HepG2 (cell line): ENCODE results near the gene SOAT1. TPM values are rescaled to one million over a fixed set of nuclear protein-coding genes. Genes with fewer than 3 reads are reported as not detected.
"Not testable (repeated sequence)": the region's sequence is repeated elsewhere in the genome, so short reads cannot be mapped to it uniquely, and the experiment has no call there.

Experiments
- ATAC-seq: fragments of 200-7000 bp; cut with Tn5 transposase; 3 replicates; pipeline ENCODE4 v1.9.1; 2020; ENCODE audit warnings: mild to moderate bottlenecking, moderate library complexity
- BruUV-seq: library from RNA; stranded (reverse); fragments of 400-500 nt; replicated peaks from 2 replicates; lab custom pipeline; 2021; lab: Mats Ljungman, UMichigan
- CTCF ChIA-PET: fragments of 300-600 bp; formaldehyde crosslinking; extraction: SDS; loops from one replicate; lab custom pipeline; 2021; ENCODE audit warnings: low total read pairs, inconsistent platforms, low intra/inter-chr PET ratio; lab: Yijun Ruan, JAX
- POLR2A ChIA-PET: fragments of 350-600 bp; sonication (Branson Sonifier 250); formaldehyde crosslinking; loops from one replicate; lab custom pipeline; 2020; ENCODE audit warnings: antibody characterized with exemption, inconsistent platforms; lab: Yijun Ruan, JAX
- DNase-seq: peaks from one replicate; pipeline ENCODE4 v3.0.0-alpha.2; 2015; ENCODE audit warnings: low spot score
- FAIRE-seq: peaks from 3 replicates; lab custom pipeline; 2011; peaks lifted over from hg19 to GRCh38; lab: Jason Lieb, UNC
- H2AFZ ChIP-seq: one replicate; pipeline ENCODE4 v1.6.1; 2011; ENCODE audit warnings: low read length, inconsistent platforms
- H3K27ac ChIP-seq: fragments of 300-600 bp; 3 replicates; pipeline ENCODE4 v1.8.0; 2011; ENCODE audit warnings: mixed run types, mild to moderate bottlenecking, mixed read lengths, low read length, inconsistent platforms; ENCODE audit not compliant: insufficient read depth; ENCODE audit errors: extremely low read length
- H3K27me3 ChIP-seq, 2 experiments: fragments of 200-600 bp in 1 of 2; 2 replicates in 1 of 2; 3 replicates in 1 of 2; pipeline versions ENCODE4 v1.6.0 to v1.8.0; 2011; ENCODE audit warnings: low read length in 2 of 2, mild to moderate bottlenecking in 2 of 2, moderate library complexity in 2 of 2, inconsistent platforms in 1 of 2; ENCODE audit not compliant: insufficient read depth in 2 of 2, control insufficient read depth in 1 of 2
- H3K36me3 ChIP-seq, 2 experiments: fragments of 200-600 bp in 1 of 2; replicated peaks in 1 of 2; 2 replicates in 1 of 2; 3 replicates in 1 of 2; pipeline versions ENCODE4 v1.5.1 to v1.8.0; 2011; ENCODE audit warnings: low read length in 2 of 2, inconsistent platforms in 1 of 2; ENCODE audit not compliant: insufficient read depth in 2 of 2, control insufficient read depth in 1 of 2
- H3K4me1 ChIP-seq: 2 replicates; pipeline ENCODE4 v1.5.1; 2012; ENCODE audit warnings: low read length, inconsistent platforms; ENCODE audit not compliant: insufficient read depth
- H3K4me2 ChIP-seq: 2 replicates; pipeline ENCODE4 v1.6.0; 2011; ENCODE audit warnings: low read depth, low read length, inconsistent platforms
- H3K4me3 ChIP-seq, 3 experiments: fragments of 200-600 bp in 1 of 3; sonication (generic), shearing (Covaris generic) in 1 of 3; replicated peaks in 1 of 3; 2 replicates each; pipeline ENCODE4 v1.5.1; 2011 to 2016; ENCODE audit warnings: low read length in 3 of 3, inconsistent platforms in 2 of 3, low read depth in 2 of 3, mild to moderate bottlenecking in 2 of 3, control low read depth in 1 of 3, mixed read lengths in 1 of 3; ENCODE audit not compliant: insufficient read depth in 1 of 3
- H3K79me2 ChIP-seq: one replicate; pipeline ENCODE4 v1.6.1; 2011; ENCODE audit warnings: low read length, inconsistent platforms; ENCODE audit not compliant: insufficient read depth
- H3K9ac ChIP-seq: 2 replicates; pipeline ENCODE4 v1.6.0; 2011; ENCODE audit warnings: mild to moderate bottlenecking, low read depth, low read length, inconsistent platforms; ENCODE audit not compliant: insufficient read depth
- H3K9me3 ChIP-seq: 2 replicates; pipeline ENCODE4 v1.5.1; 2012; ENCODE audit warnings: mild to moderate bottlenecking, low read length
- H4K20me1 ChIP-seq: 2 replicates; pipeline ENCODE4 v1.6.0; 2011; ENCODE audit warnings: inconsistent platforms, mild to moderate bottlenecking, low read length, moderate library complexity; ENCODE audit not compliant: insufficient read depth
- AGO2 ChIP-seq: fragments of 200-400 bp; formaldehyde crosslinking; optimal IDR thresholded peaks from 2 replicates; pipeline ENCODE3; 2017; ENCODE audit warnings: mild to moderate bottlenecking, low read depth, low read length, moderate library complexity
- KDM3A ChIP-seq: IDR thresholded peaks from 2 replicates; pipeline ENCODE4 v1.6.1; 2018; ENCODE audit warnings: low read depth, missing compliant biosample characterization
- MAZ ChIP-seq, 2 experiments: sonication (generic) in 1 of 2; formaldehyde crosslinking in 1 of 2; IDR thresholded peaks; 2 replicates each; pipeline versions ENCODE4 v1.5.0 to v1.6.1; 2012 to 2020; ENCODE audit warnings: low read depth in 2 of 2, mild to moderate bottlenecking in 2 of 2, borderline replicate concordance in 1 of 2, improper control_type of control experiment in 1 of 2, low read length in 1 of 2, missing genetic modification reagents in 1 of 2, moderate library complexity in 1 of 2
- PCBP2 ChIP-seq: fragments of 200-400 bp; formaldehyde crosslinking; optimal IDR thresholded peaks from 2 replicates; pipeline ENCODE3; 2018; ENCODE audit warnings: low read length, low read depth; ENCODE audit not compliant: poor library complexity, severe bottlenecking
- PHF5A ChIP-seq: IDR thresholded peaks from one replicate; pipeline ENCODE4 v1.6.1; 2018; ENCODE audit warnings: low read depth, missing genetic modification reagents; ENCODE audit not compliant: unreplicated experiment
- SMARCE1 ChIP-seq: fragments of 450-650 bp; IDR thresholded peaks from 2 replicates; pipeline ENCODE4 v1.6.1; 2017; ENCODE audit warnings: borderline replicate concordance
- ZBTB8A ChIP-seq: sonication (generic); formaldehyde crosslinking; IDR thresholded peaks from 2 replicates; pipeline ENCODE4 v1.4.0; 2020; ENCODE audit warnings: mild to moderate bottlenecking, low read depth, missing genetic modification reagents, borderline replicate concordance
- WGBS: methylation state at CpG from one replicate; pipeline ENCODE4 v1.1.6; 2017; ENCODE audit warnings: low lambda C conversion rate; 5-methylcytosine and 5-hydroxymethylcytosine counted together
- in situ Hi-C: cut with HindIII; loops from 2 replicates; pipeline ENCODE4 v1.10.0; 2017; ENCODE audit warnings: low pct_unique_long_range_greater_than_20kb; ENCODE audit not compliant: extremely low pct_ligation_motif_present
- intact Hi-C: fragments of 100-400 bp; cut with micrococcal nuclease; formaldehyde crosslinking; loops from one replicate; pipeline ENCODE4 v1.10.0; 2022; ENCODE audit not compliant: unreplicated experiment
- polyA plus RNA-seq, 8 experiments: library from polyadenylated mRNA; depleted of rRNA in 3 of 8; stranded (reverse) in 7 of 8; unstranded in 1 of 8; fragments of >200 nt; fragmentation: Illumina TruSeq in 4 of 8; extraction: Trizol in 4 of 8; gene quantifications; 2 replicates each; pipeline versions ENCODE4 v1.2.1 to v1.2.3, GENCODE V29; 2011 to 2016; ENCODE audit warnings: low read depth in 4 of 8, missing spikeins in 1 of 8, mixed read lengths in 1 of 8; ENCODE audit not compliant: insufficient read depth in 1 of 8
- small RNA-seq, 3 experiments: library from RNA; depleted of rRNA; stranded (forward); fragments of <200 nt; gene quantifications; one replicate each; pipeline ENCODE3, GENCODE V24; 2012; ENCODE audit warnings: low read depth in 2 of 3, low replicate concordance in 1 of 3; ENCODE audit not compliant: insufficient read length in 3 of 3, insufficient read depth in 2 of 3
- total RNA-seq, 5 experiments: library from RNA; depleted of rRNA; stranded (reverse); fragments of >200 nt; fragmentation: Illumina TruSeq; extraction: Trizol; gene quantifications; 2 replicates each; pipeline ENCODE4 v1.2.3, GENCODE V29; 2016; ENCODE audit warnings: low read depth in 1 of 5
- TF ChIP-seq, protein P1 (sequence below): sonication (generic); formaldehyde crosslinking; IDR thresholded peaks from 2 replicates; pipeline ENCODE4 v1.8.0; 2023; ENCODE audit warnings: mild to moderate bottlenecking, missing genetic modification reagents

Gene SOAT1
- total and polyA plus RNA-seq, 2 of the 13 experiments (the other 11 are each of a cell fraction or from before 2014, with no cell fraction given) = 22.3 to 52.0 TPM

DNA sequence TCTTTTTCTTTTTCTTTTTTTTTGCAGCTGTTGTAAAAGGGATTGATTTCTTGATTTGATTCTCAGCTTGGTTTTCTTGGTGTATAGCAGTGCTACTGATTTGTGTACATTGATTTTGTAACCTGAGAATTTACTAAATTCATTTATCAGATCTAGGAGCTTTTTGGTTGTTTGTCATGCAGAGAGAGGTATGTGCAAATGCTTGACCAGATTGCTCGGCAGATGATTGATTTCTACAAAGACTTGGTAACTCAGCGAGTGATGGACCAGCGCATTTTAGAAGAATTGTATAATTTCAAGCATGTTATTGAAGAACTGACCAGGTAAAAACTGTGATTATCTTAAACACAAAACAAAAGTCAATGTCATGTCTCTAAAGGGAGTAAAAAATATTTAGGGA, 100.1 kb downstream of the SOAT1 start:
- ChIA-PET CTCF (no interaction called here), POLR2A (no interaction called here)
- no peaks in the 10 kb centered on the region for H4K20me1 ChIP-seq
- no peak overlapping the region for H3K9ac ChIP-seq
- ATAC-seq (no peak), FAIRE-seq (no peak), DNase-seq (no peak)
- no peak overlapping the region for H2AFZ ChIP-seq
- H3K4me3 ChIP-seq = no peak overlapping the region
- no peak overlapping the region for H3K4me2 ChIP-seq
- no peaks in the 10 kb centered on the region for H3K4me1 ChIP-seq
- no peaks in the 10 kb centered on the region for H3K79me2 ChIP-seq
- TF ChIP-seq ZBTB8A (CRISPR knock-in tag) (no peak), AGO2 (no peak), KDM3A (CRISPR knock-in tag) (no peak), PCBP2 (no peak), SMARCE1 (no peak), PHF5A (no peak), MAZ (IDR thresholded peaks at IDR 0.05; ENCODE audit: borderline replicate concordance, low read depth, low read length) (no peak), MAZ (CRISPR knock-in tag; IDR thresholded peaks at IDR 0.05; ENCODE audit: low read depth) (no peak)
- TF ChIP-seq, protein P1, sequence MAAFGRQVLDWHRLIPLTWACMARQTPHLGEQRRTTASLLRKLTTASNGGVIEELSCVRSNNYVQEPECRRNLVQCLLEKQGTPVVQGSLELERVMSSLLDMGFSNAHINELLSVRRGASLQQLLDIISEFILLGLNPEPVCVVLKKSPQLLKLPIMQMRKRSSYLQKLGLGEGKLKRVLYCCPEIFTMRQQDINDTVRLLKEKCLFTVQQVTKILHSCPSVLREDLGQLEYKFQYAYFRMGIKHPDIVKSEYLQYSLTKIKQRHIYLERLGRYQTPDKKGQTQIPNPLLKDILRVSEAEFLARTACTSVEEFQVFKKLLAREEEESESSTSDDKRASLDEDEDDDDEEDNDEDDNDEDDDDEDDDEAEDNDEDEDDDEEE (CRISPR knock-in tag) = no peak
- intact Hi-C loops (no loop called here), in situ Hi-C loops (no loop called here)
- H3K27me3 ChIP-seq = no peaks in the 10 kb centered on the region
- H3K9me3 ChIP-seq = peaks cover 10% of the 10 kb centered on the region; the same call in 1 of the 2 replicates
- 92% methylated on average over 3 of the region's 3 CpGs for WGBS
- H3K27ac ChIP-seq = no peak overlapping the region
- BruUV-seq = no TSS peak
- no peaks in the 10 kb centered on the region for H3K36me3 ChIP-seq

DNA sequence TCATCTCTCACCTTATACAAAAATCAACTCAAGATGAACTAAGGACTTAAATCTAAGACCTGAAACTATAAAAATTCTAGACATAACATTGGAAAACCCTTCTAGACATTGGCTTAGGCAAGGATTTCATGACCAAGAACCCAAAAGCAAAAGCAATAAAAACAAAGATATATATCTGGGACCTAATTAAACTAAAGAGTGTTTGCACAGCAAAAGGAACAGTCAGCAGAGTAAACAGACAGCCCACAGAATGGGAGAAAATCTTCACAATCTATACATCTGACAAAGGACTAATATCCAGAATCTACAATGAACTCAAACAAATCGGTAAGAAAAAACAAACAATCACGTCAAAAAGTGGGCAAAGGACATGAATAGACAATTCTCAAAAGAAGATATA, 105.8 kb downstream of the SOAT1 start:
- H3K9ac ChIP-seq, DNase-seq, POLR2A ChIA-PET, H3K36me3 ChIP-seq, H2AFZ ChIP-seq, ATAC-seq, CTCF ChIA-PET, H3K27ac ChIP-seq, FAIRE-seq, in situ Hi-C loops, H3K27me3 ChIP-seq, H4K20me1 ChIP-seq, BruUV-seq, H3K4me1 ChIP-seq, H3K9me3 ChIP-seq, H3K4me2 ChIP-seq, H3K4me3 ChIP-seq, H3K79me2 ChIP-seq, intact Hi-C loops: not testable (repeated sequence)
- 2% methylated on average over 2 of the region's 2 CpGs for WGBS

Small RNAs within 50 kb of the gene (small RNA-seq; reads per million reads assigned to genes)
- gene AL512326.2 = 0 reads per million in 3 experiments

Other genes with a start within 250 kb of the SOAT1 start
- gene TOR3A, start 211.7 kb upstream of the SOAT1 start, total RNA-seq (2016; rRNA removed; fragmentation: Illumina TruSeq; extraction: Trizol) = 21.2 and 28.4 TPM in 2 replicates
- 14.7 and 19.0 TPM in 2 replicates for gene TOR3A, start 211.7 kb upstream of the SOAT1 start, polyA plus RNA-seq (2011; rRNA removed)
- 6.0 and 11.6 TPM in 2 replicates for gene ABL2, start 64.1 kb upstream of the SOAT1 start, total RNA-seq (2016; rRNA removed; fragmentation: Illumina TruSeq; extraction: Trizol)
- 5.8 and 5.9 TPM in 2 replicates for gene ABL2, start 64.1 kb upstream of the SOAT1 start, polyA plus RNA-seq (2011; rRNA removed)
- 0.14 and 0.40 TPM in 2 replicates for gene AXDND1, start 72.2 kb downstream of the SOAT1 start, total RNA-seq (2016; rRNA removed; fragmentation: Illumina TruSeq; extraction: Trizol)
- 0.15 and 0.46 TPM in 2 replicates for gene AXDND1, start 72.2 kb downstream of the SOAT1 start, polyA plus RNA-seq (2011; rRNA removed)